GM06990 (cell line): Measurements from ENCODE around the gene ART5.
"Not testable (repeated sequence)": the region's sequence is repeated elsewhere in the genome, so short reads cannot be mapped to it uniquely, and the experiment has no call there.

ENCODE experiments used
- DNase-seq: peaks from one replicate; pipeline ENCODE4 v3.0.0-alpha.2; 2011; ENCODE audit not compliant: insufficient read length; ENCODE audit errors: extremely low read depth
- H3K27me3 ChIP-seq: replicated peaks from 2 replicates; pipeline ENCODE4 v1.6.0; 2011; ENCODE audit warnings: low read length; ENCODE audit not compliant: control insufficient read depth, insufficient read depth
- H3K36me3 ChIP-seq: 2 replicates; pipeline ENCODE4 v1.5.1; 2011; ENCODE audit warnings: low read length; ENCODE audit not compliant: control insufficient read depth, insufficient read depth
- H3K4me3 ChIP-seq: replicated peaks from 2 replicates; pipeline ENCODE4 v1.5.1; 2011; ENCODE audit warnings: low read depth, mild to moderate bottlenecking, control low read depth, low read length
- TF ChIP-seq, protein P1 (sequence below): IDR thresholded peaks from 2 replicates; pipeline ENCODE4 v1.5.1; 2011; ENCODE audit warnings: low read length, control low read depth, mild to moderate bottlenecking, inconsistent platforms; ENCODE audit not compliant: insufficient read depth, poor library complexity, severe bottlenecking

Gene ART5

DNA sequence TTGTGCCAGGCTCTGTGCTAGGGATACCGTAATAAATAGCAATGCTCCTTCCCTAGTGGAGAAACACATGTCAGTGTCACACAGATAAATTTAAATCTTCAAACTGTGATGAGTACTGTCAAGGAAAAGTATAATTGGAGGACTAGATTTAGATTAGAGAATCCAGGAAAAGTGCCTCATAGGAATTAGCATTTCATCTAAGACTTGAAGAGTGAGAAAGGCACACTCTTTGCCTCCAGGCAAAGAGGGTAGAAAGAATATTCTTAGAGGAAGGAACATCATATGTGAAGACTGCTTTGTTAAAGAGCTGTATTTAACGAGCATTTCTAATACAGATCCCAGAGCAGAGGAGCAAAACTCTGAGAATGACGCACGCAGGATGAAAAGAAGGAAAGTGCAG is 30.9 kb downstream of the ART5 start:
- TF ChIP-seq, protein P1, sequence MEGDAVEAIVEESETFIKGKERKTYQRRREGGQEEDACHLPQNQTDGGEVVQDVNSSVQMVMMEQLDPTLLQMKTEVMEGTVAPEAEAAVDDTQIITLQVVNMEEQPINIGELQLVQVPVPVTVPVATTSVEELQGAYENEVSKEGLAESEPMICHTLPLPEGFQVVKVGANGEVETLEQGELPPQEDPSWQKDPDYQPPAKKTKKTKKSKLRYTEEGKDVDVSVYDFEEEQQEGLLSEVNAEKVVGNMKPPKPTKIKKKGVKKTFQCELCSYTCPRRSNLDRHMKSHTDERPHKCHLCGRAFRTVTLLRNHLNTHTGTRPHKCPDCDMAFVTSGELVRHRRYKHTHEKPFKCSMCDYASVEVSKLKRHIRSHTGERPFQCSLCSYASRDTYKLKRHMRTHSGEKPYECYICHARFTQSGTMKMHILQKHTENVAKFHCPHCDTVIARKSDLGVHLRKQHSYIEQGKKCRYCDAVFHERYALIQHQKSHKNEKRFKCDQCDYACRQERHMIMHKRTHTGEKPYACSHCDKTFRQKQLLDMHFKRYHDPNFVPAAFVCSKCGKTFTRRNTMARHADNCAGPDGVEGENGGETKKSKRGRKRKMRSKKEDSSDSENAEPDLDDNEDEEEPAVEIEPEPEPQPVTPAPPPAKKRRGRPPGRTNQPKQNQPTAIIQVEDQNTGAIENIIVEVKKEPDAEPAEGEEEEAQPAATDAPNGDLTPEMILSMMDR: no peak
- no peak for DNase-seq
- Histone ChIP-seq H3K27me3 (no peaks in the 10 kb centered on the region), H3K36me3 (no peaks in the 10 kb centered on the region), H3K4me3 (no peak overlapping the region)

DNA sequence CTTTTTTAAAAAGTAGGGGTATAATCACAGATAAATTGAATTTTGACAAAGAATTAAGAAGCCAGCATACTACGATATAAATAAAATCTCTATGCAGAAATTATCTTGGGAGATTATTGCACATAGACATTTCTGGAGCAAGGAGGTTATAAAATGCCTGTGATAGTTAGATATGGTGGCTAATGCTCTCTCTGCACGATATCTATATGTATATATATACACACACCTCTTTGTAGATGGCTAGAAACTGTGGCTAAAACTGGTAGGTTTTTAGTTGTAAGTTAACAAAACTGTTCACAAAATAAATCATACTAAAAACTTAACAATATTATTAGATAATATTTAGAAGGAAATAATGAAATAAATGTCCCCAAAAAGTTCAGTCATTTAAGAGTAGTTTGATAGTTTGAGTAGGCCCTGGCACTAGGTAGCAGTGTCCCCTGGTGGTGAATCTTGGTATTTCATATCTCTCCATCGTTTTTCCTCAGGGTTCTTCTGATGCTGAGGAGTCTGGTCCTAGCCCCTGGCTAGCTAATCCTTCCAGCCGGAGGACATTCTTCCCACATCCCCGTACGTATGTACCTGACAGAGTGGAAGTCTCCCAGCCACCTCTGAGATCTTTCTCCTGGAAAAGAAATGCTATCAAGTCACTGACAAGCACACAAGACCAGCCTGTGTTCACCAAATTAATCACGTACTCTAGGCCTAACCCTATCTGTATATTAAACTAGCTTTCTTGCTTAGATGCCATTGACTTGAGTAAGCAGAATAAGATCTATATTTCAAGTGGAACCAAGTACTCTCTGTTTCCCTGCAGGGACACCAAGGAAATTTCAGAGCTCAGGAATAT is 32.2 kb downstream of the ART5 start:
- no peaks in the 10 kb centered on the region for H3K36me3 ChIP-seq
- TF ChIP-seq, protein P1: peak; percentile 94
- no peaks in the 10 kb centered on the region; the same call in 1 of the 2 replicates for H3K27me3 ChIP-seq
- no peak overlapping the region for H3K4me3 ChIP-seq
- DNase-seq: no peak

- no peaks in the 10 kb centered on the region; the same call in 1 of the 2 replicates for H3K27me3 ChIP-seq
- H3K36me3 ChIP-seq: no peaks in the 10 kb centered on the region
- H3K4me3 ChIP-seq: no peak overlapping the region
- no peak for DNase-seq
- TF ChIP-seq, protein P1: no peak
Observed at GRCh38 chr11:3605771-3606203, 36.0 kb downstream of the ART5 start.

- DNase-seq: no peak
- Histone ChIP-seq H3K27me3 (no peaks in the 10 kb centered on the region; the same call in 1 of the 2 replicates), H3K4me3 (no peak overlapping the region), H3K36me3 (no peaks in the 10 kb centered on the region)
- TF ChIP-seq, protein P1: no peak
Observed at GRCh38 chr11:3605283-3605662, 36.5 kb downstream of the ART5 start.

DNA sequence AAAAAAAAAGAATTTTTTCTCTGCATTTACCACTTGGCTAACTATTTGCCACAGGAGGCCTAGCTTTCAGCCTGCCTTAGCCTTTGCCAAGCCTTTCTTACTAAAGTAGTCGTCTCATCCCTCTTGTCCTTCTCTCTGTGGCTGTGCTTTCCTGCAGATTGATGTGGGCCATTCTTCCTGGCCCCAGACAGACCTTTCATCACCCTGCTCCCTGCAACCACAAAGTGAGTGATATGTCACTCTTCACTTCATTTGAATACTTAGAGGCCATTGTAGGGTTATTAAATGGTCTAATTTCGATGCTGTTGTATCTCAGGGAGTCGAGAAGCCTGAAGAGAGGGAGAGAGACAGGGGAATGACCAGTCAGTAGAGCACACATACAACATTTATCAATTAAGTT is 37.6 kb downstream of the ART5 start:
- TF ChIP-seq, protein P1: no peak
- H3K27me3 ChIP-seq: no peaks in the 10 kb centered on the region; the same call in 1 of the 2 replicates

DNA sequence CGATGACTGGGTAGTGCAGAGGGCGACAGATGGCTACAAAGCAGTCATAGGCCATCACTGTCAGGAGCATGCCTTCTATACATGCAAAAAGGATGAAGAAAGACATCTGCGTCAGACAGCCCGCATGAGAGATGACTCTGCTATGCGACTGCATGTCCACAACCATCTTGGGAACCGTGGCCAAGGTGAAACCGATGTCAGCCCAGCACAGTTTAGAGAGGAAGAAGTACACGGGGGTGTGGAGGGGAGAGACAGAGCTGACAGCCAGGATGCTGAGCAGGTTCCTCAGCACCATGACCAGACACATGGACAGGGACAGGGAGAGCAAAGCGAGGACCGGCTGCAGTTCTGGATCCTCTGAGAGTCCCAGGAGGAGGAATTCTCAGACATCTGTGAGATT is 41.6 kb downstream of the ART5 start:
- H3K36me3 ChIP-seq, DNase-seq, H3K4me3 ChIP-seq, H3K27me3 ChIP-seq: not testable (repeated sequence)

More for the DNA sequence above, 37.6 kb downstream of the ART5 start:
- Histone ChIP-seq H3K36me3 (no peaks in the 10 kb centered on the region), H3K4me3 (no peak overlapping the region)
- DNase-seq: no peak

- not testable (repeated sequence) for H3K36me3 ChIP-seq, H3K4me3 ChIP-seq, H3K27me3 ChIP-seq, DNase-seq
Observed at GRCh38 chr11:3597743-3598142, 44.0 kb downstream of the ART5 start.

GRCh38 chr11:3591326-3591725 is 50.5 kb downstream of the ART5 start:
- H3K4me3 ChIP-seq, H3K36me3 ChIP-seq, DNase-seq, H3K27me3 ChIP-seq: not testable (repeated sequence)

DNA sequence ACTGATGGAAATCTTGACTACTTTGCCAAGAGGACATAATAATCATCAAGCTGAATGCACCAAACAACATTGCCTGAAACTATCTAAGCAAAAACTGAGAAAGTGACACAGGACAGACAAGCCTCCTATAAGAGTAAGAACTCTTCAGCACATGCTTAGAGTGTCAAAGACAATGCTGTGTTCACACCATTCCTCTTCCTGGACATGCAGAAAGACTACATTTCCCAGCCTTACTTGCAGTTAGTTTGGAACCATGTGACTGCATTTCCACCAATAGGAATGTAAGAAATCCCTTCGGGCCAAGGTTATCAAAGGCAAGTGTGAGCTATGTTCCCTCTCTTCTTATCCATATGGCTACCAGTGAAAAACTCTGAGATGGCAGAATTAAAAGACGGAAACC is 51.6 kb downstream of the ART5 start:
- not testable (repeated sequence) for H3K36me3 ChIP-seq, H3K4me3 ChIP-seq, H3K27me3 ChIP-seq, DNase-seq
